OCI-LY3 (cell line): Measurements from ENCODE around the gene USP4.

Experiments used
- CTCF ChIP-seq: fragments of 200-600, 300-600 bp; sonication (generic); IDR thresholded peaks from 2 replicates; pipeline ENCODE4 v1.5.1; 2014; ENCODE audit warnings: antibody characterized with exemption, low read length, low read depth
- EZH2phosphoT487 ChIP-seq: fragments of 200-600 bp; shearing (Covaris generic); IDR thresholded peaks from 2 replicates; pipeline ENCODE4 v1.6.1; 2018; ENCODE audit warnings: antibody characterized with exemption, mixed run types, low read depth

GRCh38 chr3:49265661-49266386, 74.0 kb downstream of the USP4 start:
- TF ChIP-seq CTCF: no peak
- no peak for TF ChIP-seq EZH2phosphoT487
